Activated CD8-positive, alpha-beta memory T cell treated with anti-CD3 and anti-CD28 coated beads for 24 hours (primary cell): Measurements from ENCODE around the gene SOX14.

Source experiments
- DNase-seq: peaks from one replicate; pipeline ENCODE4 v3.0.0-alpha.2; 2020

The SOX14 gene

DNA sequence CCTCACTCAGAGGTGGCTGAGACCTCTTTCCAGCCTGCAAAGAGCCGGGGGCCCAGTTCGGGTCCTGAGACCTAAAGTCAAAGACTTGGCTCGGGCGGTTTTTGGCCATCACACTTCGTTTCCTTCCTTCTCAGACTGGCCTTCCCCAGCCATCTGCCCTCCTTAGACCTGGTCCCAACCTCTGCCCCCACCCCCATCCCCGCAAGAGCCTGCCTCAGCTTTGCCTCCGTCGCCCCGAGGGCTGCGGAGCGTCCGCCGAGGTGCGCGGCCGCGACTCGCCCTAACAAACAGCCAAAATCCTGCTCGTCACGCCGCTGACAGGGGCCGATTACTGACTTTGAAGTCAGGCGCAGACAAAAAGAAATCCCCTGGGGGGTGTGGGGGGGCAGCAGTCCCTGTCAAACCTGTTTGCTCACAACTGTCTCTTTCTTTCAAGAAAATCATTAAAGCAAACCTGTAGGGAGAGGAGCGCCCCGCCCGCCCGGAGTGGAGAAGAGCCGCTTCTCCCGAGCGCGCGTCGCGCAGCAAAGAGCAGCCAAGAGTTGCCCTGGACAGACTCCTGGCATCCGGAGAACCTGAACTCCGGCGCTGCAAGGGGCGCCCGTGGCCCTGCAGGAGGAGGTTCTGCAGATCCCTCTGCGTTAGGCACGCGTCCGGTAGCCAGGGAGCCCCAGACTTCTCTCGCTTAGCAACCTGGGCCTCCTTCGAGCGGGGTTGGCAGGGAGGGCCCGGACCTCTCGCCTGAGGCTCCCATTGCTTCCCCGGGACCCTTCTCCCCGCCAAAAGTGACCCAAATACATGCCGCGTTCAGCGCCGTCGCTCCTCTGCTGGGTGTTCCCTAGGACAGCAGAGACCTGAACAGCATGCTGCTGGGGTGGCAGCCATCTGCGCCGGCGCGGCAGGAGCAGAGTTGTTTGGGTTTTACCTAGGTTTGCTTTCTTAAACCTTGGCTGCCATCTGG lies 4.5 kb downstream of the SOX14 start:
- DNase-seq = no peak

DNA sequence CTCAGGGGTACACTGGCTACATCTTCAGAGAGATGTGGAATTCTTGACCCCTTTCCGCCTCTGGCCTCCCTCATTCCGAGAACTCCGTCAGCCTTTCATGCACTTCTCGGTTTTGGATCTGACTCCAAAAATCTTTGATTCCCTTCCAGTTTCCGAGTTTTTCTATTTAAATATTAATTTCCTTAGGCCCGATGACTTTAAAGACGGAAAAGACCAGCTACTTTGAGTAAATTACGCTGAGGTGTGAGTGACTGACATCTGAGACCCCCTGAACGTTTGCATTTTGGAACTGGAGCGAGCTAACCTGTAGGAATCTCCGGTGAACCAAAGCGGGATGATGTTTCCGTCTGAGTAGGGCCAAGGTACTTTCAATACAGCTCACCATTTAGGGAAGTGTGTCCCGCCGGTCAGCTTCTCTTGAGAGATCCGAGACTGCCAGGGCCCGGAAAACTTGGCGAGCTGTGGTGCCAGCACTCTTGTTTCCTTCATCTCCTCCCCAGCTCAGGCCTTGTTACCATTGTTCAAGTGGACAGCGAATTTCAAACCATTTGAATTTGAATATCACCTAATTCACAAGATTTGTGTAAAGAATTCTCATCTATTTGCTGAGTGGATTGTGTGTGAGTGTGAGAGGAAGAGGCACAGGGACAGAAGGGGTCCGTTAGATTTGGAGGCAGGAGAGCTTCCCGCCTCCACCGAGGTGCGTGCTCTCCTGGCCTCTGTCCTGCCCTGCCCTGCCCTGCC lies 5.4 kb downstream of the SOX14 start:
- no peak for DNase-seq

DNA sequence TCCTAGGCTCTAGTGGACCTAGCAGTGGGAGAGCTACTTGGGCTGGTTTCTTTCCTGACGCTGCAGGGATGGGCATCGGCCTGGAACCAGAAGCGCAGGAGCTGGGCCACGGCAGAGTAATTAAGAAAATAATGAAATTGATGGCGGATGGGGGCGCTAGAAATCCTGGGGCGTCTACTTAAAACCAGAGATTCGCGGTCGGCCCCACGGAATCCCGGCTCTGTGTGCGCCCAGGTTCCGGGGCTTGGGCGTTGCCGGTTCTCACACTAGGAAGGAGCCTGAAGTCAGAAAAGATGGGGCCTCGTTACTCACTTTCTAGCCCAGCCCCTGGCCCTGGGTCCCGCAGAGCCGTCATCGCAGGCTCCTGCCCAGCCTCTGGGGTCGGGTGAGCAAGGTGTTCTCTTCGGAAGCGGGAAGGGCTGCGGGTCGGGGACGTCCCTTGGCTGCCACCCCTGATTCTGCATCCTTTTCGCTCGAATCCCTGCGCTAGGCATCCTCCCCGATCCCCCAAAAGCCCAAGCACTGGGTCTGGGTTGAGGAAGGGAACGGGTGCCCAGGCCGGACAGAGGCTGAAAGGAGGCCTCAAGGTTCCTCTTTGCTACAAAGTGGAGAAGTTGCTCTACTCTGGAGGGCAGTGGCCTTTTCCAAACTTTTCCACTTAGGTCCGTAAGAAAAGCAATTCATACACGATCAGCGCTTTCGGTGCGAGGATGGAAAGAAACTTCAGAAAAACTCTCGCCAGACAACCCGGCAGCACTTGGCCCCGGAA lies 6.1 kb downstream of the SOX14 start:
- DNase-seq = no peak

DNA sequence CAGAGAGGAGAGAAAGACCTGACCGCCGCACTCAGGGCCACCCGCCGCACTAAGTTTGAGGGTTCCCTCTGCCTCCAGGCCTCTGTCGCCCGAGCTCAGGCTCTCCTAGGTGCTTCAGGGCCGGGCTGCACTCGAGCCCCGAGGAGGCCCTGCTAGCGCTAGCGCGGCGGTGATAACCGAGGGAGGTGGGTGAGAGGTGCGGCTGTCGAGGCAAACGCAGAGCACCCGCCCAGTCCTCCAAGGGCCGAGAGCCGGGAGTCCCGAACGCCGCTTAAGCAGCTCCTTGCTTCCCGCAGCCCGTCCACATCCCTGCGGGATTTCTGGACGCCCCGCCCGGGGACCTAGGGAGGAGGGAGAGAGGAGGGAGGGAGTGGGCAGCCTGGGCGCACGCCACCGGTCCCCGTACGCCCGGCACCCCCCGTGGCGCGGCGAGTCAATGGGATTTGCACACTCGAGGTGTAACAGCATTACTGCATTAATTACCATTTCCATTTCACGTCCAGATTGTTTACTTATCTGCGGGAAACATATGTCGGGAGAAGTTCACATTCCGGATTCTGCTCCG lies 6.8 kb downstream of the SOX14 start:
- DNase-seq = no peak

DNA sequence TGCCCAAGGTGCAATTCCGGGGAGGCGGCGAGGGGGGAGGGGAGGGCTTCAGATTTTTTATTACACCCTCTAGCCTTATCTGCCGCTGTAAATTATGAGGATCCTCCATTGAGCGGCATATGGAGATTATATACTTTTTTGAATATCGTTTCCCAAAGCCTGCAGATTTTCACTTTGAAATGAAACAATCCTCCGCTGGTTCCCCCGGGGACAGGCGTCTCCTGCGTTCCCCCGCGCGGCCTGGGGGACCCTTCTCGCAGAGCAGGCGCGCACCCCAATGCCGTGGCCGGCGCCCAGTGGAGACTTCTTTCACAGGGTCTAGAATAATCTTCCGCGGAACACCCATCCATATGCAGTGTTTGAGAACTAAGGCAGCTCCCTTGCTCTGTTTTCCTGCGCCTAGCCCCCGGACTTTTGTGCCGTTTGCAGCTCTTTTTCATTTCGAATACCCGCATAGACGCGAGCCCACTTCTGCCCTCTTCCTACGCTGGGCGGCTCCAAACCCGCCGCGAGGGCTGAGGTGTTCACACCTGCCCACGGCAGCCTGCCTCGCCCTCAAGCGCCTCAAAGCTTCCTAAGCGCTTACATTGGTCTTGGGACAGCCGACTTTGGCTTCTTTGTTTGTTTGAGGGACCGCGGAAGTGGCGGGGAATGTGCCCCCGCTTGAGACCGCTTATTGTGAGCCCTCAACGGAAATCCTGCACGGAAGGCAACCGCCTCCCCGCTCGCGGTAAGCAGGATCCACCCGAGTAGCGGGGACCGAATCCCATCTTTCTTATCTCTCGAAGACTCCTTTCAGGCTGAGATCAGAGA lies 7.5 kb downstream of the SOX14 start:
- no peak for DNase-seq

DNA sequence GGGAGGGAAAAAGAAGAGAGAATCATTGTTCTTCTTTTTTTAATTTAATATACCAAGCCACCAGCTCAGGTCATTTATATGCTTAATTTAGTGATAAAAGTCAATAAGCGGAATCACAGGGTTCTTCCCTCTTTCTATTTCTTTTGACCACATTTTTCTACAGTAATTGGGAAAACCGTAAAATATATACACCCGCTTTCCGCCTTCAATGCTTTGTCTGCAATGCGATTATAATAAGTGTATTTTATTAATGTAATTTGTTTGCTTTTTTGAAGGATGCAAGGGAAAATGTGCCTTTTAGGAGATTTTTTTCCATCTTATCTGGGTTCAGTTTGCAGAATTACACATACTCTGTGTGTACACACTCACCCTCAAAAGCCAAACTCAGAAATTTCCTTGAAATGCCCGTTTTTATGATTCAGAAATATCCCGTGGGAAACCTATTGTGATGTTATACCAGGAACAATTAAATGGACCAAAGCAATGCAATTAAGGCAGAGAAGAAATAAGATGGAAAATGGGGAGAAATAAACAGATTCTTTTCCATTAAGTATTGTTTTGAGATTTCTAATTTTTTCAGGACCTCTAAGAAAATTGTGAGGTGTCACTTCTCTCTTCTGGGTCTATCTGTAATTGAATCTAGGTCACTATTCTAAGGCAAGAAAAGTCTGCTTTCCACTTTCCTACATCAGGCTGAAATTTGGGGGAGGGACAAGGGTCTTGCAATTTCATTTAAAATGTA lies 8.3 kb downstream of the SOX14 start:
- DNase-seq = no peak

DNA sequence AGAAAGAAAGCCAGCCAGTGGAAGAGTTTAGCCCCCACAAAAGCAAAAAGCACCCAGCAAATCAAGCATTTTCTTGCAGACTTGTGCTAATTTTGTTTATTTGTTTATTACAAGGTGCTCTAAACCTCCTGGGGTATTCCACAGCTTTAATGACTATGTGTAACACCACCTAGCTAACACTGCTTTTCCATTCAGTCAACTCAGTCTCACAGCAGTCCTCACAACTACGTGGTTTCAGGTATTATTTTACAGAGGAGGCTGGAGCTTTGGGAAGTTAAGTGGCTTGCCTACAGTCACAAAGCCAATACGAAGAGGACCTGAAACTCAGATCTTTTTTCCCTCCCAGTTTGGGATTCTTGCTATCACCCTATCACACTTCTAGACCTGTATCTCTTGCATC lies 14.8 kb downstream of the SOX14 start:
- DNase-seq = no peak

DNA sequence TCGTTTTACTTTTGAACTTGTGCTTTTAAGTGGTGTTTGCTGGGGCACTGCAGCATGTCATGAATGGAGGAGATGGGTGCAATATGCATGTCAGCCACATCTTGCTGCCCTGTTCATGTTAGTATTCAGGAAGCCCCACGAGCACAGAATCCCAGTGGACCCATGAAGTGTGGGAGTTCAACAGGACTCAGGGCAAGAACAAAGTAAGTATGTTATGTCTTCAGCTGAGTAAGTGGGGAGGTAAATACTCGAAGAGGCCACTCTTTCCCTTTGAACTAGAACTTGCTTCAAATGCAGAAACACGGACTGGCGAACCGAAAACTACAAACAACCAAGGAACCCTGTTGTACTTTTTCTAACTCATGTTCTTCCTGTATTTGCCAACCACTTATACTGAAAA lies 23.4 kb downstream of the SOX14 start:
- DNase-seq = no peak

DNA sequence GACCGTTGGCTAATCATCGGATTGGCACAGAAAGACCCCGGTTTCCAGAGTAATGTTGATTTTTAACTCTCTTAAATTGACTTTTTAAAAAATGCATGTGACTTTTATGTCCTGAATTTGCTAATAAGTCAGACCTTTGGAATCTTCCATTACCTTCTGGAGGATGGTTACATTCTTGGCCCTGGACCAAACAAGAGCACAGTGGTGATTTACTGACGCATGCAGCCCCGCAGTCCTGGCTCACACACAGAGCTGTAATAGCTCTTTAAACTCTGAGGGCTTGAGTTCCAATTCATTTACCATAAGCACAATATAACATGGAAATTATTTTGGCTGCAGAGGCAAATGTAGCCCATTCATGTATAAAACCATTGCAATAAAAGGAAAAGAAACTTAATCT lies 25.1 kb downstream of the SOX14 start:
- DNase-seq = no peak

GRCh38 chr3:137792626-137793271 lies 28.6 kb downstream of the SOX14 start:
- no peak for DNase-seq

GRCh38 chr3:137796993-137797392 lies 32.9 kb downstream of the SOX14 start:
- no peak for DNase-seq

DNA sequence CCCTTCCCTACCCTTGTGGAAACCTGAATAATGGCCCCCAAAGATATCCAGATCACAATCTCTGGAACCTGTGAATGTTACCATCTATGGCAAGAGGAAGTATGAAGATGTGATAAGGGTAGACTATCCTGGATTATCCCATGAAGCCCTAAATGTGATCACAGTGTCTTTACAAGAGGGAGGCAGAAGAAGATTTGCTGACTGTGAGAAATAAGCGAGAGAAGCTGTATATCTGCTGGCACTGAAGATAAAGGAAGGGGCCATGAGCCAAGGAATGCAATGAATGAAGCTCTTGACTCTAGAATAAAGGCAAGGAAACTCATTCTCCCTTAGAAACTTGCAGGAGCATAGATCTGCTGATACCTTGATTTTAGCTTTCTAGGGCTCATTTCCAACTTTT lies 39.1 kb downstream of the SOX14 start:
- no peak for DNase-seq

DNA sequence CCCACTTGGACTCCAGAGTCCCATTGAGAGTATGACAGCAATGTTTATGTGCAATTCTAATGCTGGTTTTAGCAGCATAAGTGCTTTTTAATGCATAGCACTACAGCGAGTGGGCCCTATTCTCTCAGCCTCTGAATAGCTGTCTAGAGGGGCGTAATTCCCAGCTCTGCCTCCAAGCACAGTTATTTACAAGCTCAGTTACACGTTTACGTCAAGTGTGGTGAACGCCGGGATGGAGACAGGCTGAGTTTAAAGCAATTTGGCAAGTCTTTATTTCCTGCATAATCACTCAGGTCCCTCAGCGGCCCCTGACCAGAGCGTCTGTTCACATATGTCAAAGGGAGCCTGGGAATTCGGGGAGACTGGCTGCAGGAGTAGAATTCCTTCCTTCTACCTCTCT lies 43.9 kb downstream of the SOX14 start:
- no peak for DNase-seq

DNA sequence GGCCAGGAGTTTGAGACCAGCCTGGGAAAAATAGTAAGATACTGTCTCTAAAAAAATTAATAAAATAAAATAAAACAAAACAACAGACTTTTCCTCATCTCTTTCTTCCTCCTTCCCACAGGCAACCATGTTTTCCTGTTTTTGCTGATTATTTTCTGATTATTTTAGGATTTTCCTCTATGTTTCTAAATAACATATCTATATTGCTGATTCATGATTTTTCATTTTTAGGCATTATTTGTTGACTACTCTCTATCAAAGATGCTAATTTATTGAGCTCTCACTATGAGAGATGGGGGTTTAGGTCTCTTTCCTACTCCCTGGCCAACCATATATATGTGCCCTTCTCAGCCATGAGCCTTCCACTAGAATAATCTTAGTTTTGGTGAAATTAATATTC lies 45.4 kb downstream of the SOX14 start:
- DNase-seq = no peak

GRCh38 chr3:137812023-137812422 lies 47.9 kb downstream of the SOX14 start:
- no peak for DNase-seq

- DNase-seq = no peak
These were observed 51.1 kb downstream of the SOX14 start for GRCh38 chr3:137815251-137815650.
